Peyer's patch (tissue), 4 donors: ENCODE results near the gene TCF3. TPM values are rescaled to one million over a fixed set of nuclear protein-coding genes. Genes with fewer than 3 reads are reported as not detected.
"Not testable (repeated sequence)": the region's sequence is repeated elsewhere in the genome, so short reads cannot be mapped to it uniquely, and the experiment has no call there.

ENCODE experiments used
- DNase-seq, 3 donors: peaks; one replicate each; pipeline ENCODE4 v3.0.0-alpha.2; 2017 to 2019
- H3K27ac ChIP-seq, 4 donors: fragments of 200-600 bp; sonication (generic); one replicate each; pipeline ENCODE4 v1.5.1; 2016 to 2019
- H3K27me3 ChIP-seq, 2 donors: fragments of 200-600 bp; sonication (generic); one replicate each; pipeline ENCODE4 v1.5.1; 2019
- H3K36me3 ChIP-seq, 3 donors: fragments of 200-600 bp; sonication (generic); one replicate each; pipeline ENCODE4 v1.5.1; 2016 to 2019
- H3K4me1 ChIP-seq, 4 donors: fragments of 200-600 bp; sonication (generic); one replicate each; pipeline ENCODE4 v1.5.1; 2016 to 2019
- H3K4me3 ChIP-seq, 4 donors: fragments of 200-600 bp; sonication (generic); 1 replicate in 3 of 4; 2 replicates in 1 of 4; pipeline ENCODE4 v1.5.1; 2016 to 2019; ENCODE audit warnings: mild to moderate bottlenecking in 1 of 4
- H3K9me3 ChIP-seq, 4 donors: fragments of 200-600 bp; sonication (generic); one replicate each; pipeline ENCODE4 v1.5.1; 2016 to 2019; ENCODE audit warnings: mild to moderate bottlenecking in 1 of 4
- CTCF ChIP-seq, 6 experiments: fragments of 450-650 bp in 4 of 6; fragments of 200-600 bp in 2 of 6; sonication (generic) in 1 of 6; IDR thresholded peaks; one replicate each; pipeline ENCODE4 v1.5.1; 2017 to 2019; ENCODE audit warnings: antibody characterized with exemption in 6 of 6, mild to moderate bottlenecking in 3 of 6, moderate library complexity in 1 of 6
- POLR2A ChIP-seq, 2 donors: fragments of 450-650 bp; IDR thresholded peaks; one replicate each; pipeline ENCODE4 v1.5.1; 2017; ENCODE audit warnings: antibody characterized with exemption in 2 of 2, mild to moderate bottlenecking in 2 of 2, moderate library complexity in 2 of 2
- total RNA-seq, 4 donors: library from RNA; depleted of rRNA; stranded (reverse); fragments of >200 nt; gene quantifications; one replicate each; pipeline ENCODE4 v1.1.0, GENCODE V29; 2016

Gene TCF3
- total RNA-seq, 4 donors from 2014 or later = 49.2 to 112 (median 80.3) TPM

- H3K27ac ChIP-seq = peak overlapping the region in 2 of 4 donors; percentile 49 to 85
- DNase-seq = peak in 2 of 3 donors; percentile 66 to 68
Observed at GRCh38 chr19:1668486-1669270, 16.3 kb upstream of the TCF3 start.

DNA sequence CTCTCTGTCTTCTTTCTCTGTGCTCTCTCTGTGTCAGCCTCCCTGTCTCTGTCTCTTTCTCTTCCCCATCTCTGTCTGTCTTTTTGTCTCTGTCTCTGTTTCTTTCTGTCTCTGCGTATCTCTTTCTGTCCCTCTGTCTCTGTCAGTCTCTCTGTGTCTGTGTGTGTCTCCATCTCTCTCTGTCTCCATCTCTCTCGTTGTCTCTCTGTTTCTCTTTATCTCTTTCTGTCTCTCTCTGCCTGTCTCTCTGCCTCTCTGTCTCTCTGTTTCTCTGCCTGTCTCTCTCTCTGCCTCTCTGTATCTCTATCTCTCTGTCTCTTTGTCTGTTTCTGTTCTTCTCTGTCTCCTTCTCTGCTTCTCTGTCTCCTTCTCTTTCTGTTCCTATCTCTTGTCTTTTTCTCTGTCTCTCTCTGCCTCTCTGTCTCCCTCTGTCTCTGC, 15.7 kb upstream of the TCF3 start:
- peaks cover 0 to 24% of the 10 kb centered on the region in 2 donors for H3K27me3 ChIP-seq
- DNase-seq = no peak
- H3K4me3 ChIP-seq = peak overlapping the region in 2 of 4 donors; percentile 10 to 37
- peak overlapping the region in 2 of 4 donors; percentile 49 to 85 for H3K27ac ChIP-seq
- peaks cover 2 to 17% (median 11%) of the 10 kb centered on the region in 4 donors for H3K4me1 ChIP-seq
- no peak for TF ChIP-seq POLR2A (IDR thresholded peaks at IDR 0.05)
- TF ChIP-seq CTCF (IDR thresholded peaks at IDR 0.05) = no peak
- no peaks in the 10 kb centered on the region for H3K36me3 ChIP-seq
- no peaks in the 10 kb centered on the region for H3K9me3 ChIP-seq

More at GRCh38 chr19:1668486-1669270, 16.3 kb upstream of the TCF3 start:
- no peak for TF ChIP-seq POLR2A (IDR thresholded peaks at IDR 0.05)
- no peak for TF ChIP-seq CTCF (IDR thresholded peaks at IDR 0.05)
- no peaks in the 10 kb centered on the region for H3K9me3 ChIP-seq
- H3K4me3 ChIP-seq = peak overlapping the region in 2 of 4 donors; percentile 10 to 37
- H3K36me3 ChIP-seq = no peaks in the 10 kb centered on the region
- peaks cover 0 to 24% of the 10 kb centered on the region in 2 donors for H3K27me3 ChIP-seq
- H3K4me1 ChIP-seq = peaks cover 2 to 17% (median 11%) of the 10 kb centered on the region in 4 donors

GRCh38 chr19:1665565-1666047, 13.2 kb upstream of the TCF3 start:
- TF ChIP-seq POLR2A (IDR thresholded peaks at IDR 0.05) = no peak
- no peak for TF ChIP-seq CTCF (IDR thresholded peaks at IDR 0.05)
- Histone ChIP-seq H3K27ac (peak overlapping the region in 1 of 4 donors; percentile 50), H3K9me3 (no peaks in the 10 kb centered on the region), H3K4me3 (no peak overlapping the region), H3K27me3 (peaks cover 0 to 17% of the 10 kb centered on the region in 2 donors), H3K36me3 (no peaks in the 10 kb centered on the region), H3K4me1 (peaks cover 0 to 8% (median 5%) of the 10 kb centered on the region in 4 donors)
- peak in 2 of 3 donors; percentile 51 to 66 for DNase-seq

DNA sequence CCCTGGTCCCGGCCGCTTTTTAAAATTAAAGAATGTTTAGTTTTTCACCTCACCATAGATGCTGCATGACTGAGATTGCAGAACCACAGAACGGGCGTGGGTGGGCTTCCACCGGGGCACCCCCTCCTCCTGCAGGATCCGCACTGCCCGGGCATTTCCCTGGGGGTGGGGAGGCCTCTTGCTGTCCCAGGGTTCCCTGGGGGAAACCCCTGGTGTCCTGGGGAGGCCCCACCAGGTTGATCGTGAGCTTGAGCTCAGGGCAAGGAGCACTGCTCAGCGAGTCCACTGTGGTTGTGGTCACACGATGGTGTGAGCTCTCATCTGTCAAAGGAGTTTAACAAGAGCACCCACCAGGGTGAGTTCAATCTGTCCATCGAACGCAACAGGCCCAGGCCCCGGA, 11.4 kb upstream of the TCF3 start:
- H3K4me1 ChIP-seq = peaks cover 0 to 8% (median 2%) of the 10 kb centered on the region in 4 donors
- DNase-seq = peak in 1 of 3 donors; percentile 30
- peak overlapping the region in 1 of 4 donors; percentile 25 for H3K27ac ChIP-seq
- H3K9me3 ChIP-seq = no peaks in the 10 kb centered on the region
- peaks cover 0 to 12% of the 10 kb centered on the region in 2 donors for H3K27me3 ChIP-seq
- TF ChIP-seq CTCF (IDR thresholded peaks at IDR 0.05) (no peak), POLR2A (IDR thresholded peaks at IDR 0.05) (no peak)
- H3K36me3 ChIP-seq = no peaks in the 10 kb centered on the region
- H3K4me3 ChIP-seq = no peak overlapping the region

DNA sequence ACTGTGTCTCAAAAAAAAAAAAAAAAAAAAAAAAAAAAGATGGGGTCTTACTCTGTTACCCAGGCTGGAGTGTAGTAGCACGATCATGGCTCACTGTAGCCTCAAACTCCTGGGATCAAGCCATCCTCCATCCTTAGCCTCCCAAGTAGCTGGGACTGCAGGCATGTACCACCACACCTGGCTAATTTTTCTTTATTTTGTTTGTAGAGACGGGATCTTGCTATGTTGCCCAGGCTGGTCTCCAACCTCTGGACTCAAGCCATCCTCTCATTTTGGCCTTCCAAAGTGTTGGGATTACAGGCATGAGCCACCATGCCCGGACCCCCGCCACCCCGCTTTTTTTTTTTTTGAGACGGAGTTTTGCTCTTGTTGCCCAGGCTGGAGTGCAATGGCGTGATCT, 10.8 kb upstream of the TCF3 start:
- H3K27ac ChIP-seq = peak overlapping the region in 1 of 4 donors; percentile 25

GRCh38 chr19:1661995-1662394, 9.6 kb upstream of the TCF3 start:
- Histone ChIP-seq H3K4me3 (no peak overlapping the region), H3K27me3 (no peaks in the 10 kb centered on the region), H3K36me3 (no peaks in the 10 kb centered on the region), H3K9me3 (no peaks in the 10 kb centered on the region), H3K27ac (no peak overlapping the region), H3K4me1 (no peaks in the 10 kb centered on the region)
- TF ChIP-seq POLR2A (IDR thresholded peaks at IDR 0.05) (no peak), CTCF (IDR thresholded peaks at IDR 0.05) (no peak)
- DNase-seq = no peak

More for the DNA sequence above, 10.8 kb upstream of the TCF3 start:
- not testable (repeated sequence) for H3K36me3 ChIP-seq, H3K27me3 ChIP-seq, H3K9me3 ChIP-seq, H3K4me1 ChIP-seq, H3K4me3 ChIP-seq, DNase-seq
